ENCODE results near the gene AJM1. TPM values are rescaled to one million over a fixed set of nuclear protein-coding genes. Genes with fewer than 3 reads are reported as not detected.

The AJM1 gene
- total and polyA plus RNA-seq, 2 of the 8 experiments (the other 6 are each of a cell fraction or from before 2014, with no cell fraction given) = 0.12 to 0.97 TPM

DNA sequence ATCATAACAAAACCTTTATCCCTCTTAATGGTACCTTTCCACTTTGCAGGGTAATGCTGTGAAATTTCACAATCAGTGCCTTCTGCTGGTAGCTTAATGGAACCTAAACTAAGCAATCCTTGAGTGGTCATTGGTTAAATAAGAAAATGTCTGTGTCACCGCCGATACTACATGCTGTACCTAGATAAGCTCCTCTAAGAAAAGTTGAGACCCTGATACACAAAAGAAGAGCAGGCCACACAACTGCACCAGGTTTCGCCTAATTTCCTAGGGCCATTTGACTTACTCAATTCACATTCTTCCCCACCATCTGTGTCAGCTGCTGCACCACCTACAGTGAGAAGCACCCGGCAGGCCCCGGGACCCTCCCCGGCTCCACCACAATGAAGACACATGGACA lies 32.9 kb downstream of the AJM1 start (continued):
- no peak for TF ChIP-seq CHD7 (IDR thresholded peaks at IDR 0.05; ENCODE audit: insufficient replicate concordance, low read length)
- TF ChIP-seq KDM4A (IDR thresholded peaks at IDR 0.05; ENCODE audit: low read depth, low read length, severe bottlenecking) = no peak

Data from H1 (cell line).